GM18508 (cell line): Measurements from ENCODE around the gene ATP6V0E1.
"Not testable (repeated sequence)": the region's sequence is repeated elsewhere in the genome, so short reads cannot be mapped to it uniquely, and the experiment has no call there.

Source experiments
- ATAC-seq: cut with Tn5 transposase; IDR thresholded peaks from one replicate; pipeline ENCODE4 v1.9.1; 2021; ENCODE audit warnings: moderate number of reproducible peaks; ENCODE audit not compliant: insufficient read depth, unreplicated experiment

Gene ATP6V0E1

DNA sequence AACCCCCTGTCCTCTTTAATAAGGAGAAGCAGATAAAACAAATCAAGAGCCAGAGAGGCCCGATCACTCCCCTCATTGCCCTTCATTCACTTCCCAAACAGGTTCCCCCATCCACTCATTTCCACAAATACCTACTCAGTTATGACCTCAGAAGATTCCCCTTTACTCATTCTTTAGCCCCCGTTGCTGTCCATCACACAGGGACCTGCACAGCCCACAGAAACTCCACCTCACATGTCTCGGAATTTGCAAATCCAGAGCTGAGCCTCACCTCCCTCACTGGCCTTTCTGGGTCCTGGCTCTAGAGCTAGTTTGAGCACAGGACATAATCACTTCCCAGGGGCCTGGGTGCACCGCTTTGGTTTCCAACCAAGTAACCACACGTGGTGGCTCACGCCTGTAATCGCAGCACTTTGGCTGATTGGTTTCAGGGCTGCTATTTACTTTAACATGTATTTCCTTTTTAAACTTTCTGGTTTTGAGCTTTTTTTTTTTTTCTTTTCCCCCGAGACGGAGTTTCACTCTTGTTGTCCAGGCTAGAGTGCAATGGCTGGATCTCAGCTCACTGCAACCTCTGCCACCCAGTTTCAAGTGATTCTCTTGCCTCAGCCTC lies 17.8 kb downstream of the ATP6V0E1 start:
- ATAC-seq = no peak

DNA sequence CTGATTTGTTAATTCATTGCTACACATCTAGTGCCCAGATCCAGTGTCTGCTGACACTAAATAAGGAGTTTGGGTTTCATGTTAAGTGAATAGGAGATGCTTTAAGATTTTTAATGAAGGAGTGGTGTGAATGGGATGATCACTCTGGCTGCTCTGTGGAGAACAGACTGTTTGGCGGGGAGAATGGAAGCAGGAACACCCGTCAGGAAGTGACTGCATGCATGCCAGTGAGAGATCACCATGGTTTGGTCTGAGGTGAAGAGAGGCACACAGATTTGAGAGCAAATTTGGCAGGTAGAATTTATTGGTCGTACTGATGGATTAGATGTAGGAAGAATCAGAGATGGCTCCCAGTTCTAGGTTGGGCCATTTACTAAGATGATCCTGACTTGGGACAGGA lies 19.8 kb downstream of the ATP6V0E1 start:
- ATAC-seq = no peak

DNA sequence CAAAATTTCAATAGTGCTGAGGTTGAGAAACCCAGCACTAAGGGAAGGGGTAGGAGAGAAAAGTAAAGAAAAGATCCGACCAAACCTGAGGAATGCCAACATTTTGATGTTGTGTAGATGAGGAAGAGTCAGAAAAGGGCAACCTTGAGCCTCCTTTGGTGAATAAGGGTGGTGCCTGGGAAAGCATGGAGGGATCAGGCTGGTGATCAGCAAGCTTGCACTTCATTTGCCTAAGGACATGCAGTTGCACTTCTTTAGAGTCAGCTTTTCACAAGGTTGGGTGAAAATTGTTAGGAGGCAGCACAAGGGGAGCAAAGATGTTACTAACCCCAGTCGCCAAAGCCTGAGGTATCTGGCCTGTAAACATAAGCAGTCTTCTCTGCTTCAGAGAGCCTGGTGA lies 20.4 kb downstream of the ATP6V0E1 start:
- ATAC-seq = no peak

DNA sequence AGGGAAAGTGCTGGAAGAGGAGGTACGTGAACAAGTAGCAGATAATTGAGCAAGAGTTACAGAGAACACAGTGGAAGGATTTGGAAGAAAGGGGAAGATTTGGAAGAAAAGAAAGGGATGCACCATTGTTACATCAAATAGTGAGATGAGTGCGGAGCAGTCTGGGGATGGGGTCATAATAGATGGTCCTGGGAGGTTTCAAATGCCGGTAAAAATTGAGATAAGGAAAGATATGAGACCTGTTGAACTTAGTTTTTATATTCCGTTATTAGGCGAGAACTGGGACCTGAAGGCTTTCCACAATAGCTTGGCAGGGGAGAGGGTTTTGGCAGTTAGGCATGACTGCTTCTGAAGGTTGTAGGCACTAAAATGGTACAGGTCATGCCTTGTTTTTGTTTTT lies 20.9 kb downstream of the ATP6V0E1 start:
- no peak for ATAC-seq

DNA sequence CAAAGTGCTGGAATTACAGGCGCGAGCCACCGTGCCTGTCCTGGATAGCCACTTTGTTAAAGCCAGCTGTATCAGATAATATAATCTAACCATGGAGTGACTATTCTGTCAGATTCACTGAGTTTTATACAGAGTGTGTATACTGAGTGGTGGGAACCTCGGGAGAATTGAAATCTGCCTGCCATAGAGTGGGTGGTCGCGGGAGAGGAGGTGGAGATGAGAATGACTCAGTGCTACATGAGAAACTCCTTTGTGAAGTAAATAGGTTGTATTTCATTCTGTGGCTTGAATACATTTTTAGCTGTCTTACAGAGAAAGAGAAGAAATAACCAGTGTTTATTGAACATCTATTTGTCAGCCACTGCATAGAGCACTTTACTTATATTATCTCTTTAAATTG lies 26.4 kb downstream of the ATP6V0E1 start:
- no peak for ATAC-seq

DNA sequence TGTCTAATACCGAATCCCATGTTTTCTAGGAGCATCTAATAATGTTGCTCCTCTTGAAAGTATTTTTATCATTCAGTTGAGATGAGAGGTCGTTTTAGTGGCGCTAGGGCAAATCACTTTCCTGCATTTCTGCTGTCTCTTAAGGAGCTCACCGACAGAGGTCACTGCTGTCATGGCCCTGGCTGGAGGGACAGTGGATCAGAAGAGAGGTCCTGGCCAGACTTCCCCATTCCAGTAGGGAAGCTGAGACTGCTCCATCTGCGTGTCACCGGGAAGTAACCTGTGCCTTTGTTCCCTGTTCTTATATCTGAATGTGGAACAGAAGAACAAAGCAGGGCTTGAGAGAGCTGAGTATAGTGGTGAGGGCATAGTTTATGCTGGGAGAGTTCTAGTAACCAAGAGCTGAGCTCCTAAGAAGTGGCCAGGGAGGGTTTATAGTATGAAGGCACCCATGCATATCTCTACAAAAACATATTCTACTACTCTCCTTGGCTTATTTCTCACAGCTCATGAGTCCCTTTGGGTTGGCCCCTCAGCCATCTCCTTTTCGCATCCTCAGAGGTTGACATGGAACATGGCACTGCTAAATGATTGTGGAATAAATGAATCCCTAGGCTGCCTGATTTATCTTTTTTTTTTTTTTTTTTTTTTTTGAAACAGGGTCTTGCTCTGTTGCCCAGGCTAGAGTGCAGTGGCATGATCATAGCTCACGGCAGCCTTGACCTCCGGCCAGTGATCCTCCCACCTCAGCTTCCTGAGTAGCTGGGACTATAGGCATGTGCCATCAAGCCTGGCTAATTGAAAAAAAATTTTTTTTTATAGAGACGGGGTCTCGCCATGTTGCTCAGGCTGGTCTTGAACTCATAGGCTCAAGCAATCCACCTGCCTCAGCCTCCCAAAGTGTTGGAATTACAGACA lies 27.2 kb downstream of the ATP6V0E1 start:
- no peak for ATAC-seq

DNA sequence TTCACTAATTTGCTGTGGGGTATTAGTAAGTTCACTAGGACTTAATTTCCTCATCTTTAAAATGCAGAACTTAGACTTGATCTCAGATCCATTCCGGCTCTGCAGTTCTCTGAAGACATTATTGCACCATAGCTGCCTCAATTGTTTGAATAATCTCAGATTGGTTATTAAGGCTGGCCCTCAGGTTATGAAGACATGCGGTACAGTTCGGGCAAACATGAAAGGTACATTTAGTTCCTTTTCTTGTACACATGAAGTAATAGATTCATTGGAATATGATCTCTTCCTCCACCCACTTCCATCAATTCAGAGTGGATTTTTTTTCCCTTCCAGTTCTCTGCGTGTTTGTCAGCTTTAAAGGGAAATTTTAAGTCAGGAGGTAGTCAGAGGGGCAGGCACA lies 28.0 kb downstream of the ATP6V0E1 start:
- ATAC-seq = no peak

DNA sequence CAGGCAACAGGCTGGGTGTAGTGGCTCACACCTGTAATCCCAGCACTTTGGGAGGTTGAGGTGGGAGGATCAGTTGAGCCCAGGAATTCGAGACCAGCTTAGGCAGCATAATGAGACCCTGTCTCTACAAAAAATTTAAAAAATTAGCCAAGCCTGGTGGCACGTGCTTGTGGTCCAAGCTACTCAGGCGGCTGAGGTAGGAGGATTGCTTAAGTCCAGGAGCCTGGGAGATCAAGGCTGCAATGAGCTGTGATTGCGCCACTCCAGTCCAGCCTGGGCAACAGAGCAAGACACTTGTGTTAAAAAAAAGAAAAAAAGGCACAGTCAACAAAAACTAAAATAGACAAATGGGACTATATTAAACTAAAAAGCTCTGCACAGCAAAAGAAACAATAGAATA lies 29.3 kb downstream of the ATP6V0E1 start:
- no peak for ATAC-seq

DNA sequence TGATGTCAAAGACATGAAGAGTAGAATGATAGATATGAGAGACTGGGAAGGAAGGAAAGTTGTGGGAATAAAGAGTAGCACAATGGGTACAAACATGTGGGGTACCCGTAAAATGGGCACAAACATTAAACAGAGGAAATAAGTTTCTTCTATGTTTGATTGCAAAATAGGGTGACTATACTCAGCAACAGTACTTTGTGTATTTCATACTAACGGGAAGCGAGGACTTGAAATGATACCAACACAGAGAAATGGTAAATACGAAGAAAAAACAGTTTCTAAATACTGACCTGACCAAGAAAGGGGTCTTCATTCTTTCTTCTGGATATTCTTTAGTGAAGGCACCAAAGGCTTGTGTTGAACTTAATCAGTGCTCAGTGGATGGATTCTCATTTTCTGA lies 31.1 kb downstream of the ATP6V0E1 start:
- no peak for ATAC-seq

DNA sequence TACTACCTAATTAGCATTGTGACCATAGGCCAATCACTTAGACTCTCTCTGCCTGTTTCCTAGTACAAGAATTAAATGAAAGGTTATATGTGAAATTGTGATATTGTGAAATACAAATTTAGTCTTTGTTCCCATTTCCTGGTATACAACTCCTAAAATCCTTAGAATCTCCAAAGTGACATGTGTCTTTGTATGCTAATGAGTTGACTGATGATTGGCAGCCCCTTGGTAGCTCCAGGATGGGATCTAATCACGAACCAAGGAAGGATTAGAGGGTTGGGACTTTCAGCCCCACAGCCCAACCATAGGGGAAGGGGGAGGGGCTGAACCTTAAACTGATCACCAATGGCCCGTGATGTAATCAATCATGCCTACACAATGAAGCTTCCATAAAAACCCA lies 31.6 kb downstream of the ATP6V0E1 start:
- ATAC-seq = no peak

DNA sequence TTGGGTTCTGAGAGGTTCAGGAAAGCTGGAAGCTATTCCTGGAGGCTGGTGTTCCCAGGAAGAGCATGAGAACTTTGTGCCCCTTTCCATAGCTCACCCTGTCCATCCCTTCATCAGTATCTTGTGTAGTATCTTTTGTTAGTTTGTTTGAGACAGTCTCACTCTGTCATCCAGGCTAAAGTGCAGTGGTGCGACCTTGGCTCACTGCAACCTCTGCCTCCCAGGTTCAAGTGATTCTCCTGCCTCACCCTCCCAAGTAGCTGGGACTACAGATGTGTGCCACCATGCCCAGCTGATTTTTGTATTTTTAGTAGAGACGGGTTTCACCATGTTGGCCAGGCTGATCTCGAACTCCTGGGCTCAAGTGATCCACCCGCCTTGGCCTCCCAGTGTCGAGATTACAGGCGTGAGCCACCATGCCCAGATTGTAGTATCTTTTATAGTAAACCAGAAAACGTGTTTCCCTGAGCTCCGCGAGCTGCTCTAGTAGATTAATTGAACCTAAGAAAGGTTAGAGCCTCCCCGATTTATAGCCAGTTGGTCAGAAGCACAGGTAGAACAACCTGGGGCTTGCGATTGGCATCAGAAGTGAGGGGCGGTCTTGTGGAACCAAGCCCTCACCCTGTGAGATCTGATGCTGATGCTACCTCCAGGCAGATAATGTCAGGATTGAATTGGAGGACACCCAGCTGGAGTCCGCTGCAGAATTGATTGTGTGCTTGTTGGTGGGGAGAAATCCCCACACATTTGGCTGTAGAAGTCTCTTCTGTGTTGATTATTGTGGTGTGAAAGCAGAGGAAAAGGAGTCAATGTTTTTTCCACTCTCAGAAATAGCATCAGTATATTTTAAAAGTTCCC lies 32.3 kb downstream of the ATP6V0E1 start:
- no peak for ATAC-seq

DNA sequence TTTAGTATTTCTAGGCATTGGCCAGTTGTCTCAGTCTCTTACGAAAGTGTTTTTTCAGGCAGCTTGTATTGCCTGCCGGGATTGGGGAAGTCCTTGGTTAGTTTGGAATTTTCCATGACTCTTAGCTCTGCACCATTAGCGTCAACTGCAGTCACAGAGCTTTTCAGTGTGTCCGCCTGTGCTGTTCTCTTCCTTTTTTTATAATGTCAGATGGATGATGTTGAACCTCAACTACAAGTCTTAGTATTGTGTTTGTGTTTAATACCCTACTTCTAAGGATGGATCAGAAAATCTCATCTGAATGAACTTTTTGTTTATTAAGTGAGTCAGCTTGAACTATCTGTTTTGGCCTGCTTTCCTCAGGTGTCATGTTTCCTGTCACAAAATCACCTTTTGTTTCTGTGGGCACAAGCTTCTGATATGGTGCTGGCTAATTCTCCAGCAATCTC lies 33.1 kb downstream of the ATP6V0E1 start:
- ATAC-seq = no peak

DNA sequence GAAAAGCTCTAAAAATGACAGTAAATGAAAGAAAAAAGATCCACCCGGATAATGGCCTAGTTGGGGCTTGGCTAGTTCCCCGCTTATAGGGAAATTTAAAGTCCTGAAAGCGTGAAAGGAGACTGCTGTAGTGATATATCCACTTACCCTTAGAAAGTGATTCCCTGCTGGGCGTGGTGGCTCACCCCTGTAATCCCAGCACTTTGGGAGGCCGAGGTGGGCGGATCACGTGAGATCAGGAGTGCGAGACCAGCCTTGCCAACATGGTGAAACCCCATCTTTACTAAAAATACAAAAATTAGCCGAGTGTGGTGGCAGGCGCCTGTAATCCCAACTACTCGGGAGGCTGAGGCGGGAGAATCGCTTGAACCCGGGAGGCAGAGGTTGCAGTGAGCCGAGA lies 33.5 kb downstream of the ATP6V0E1 start:
- not testable (repeated sequence) for ATAC-seq

DNA sequence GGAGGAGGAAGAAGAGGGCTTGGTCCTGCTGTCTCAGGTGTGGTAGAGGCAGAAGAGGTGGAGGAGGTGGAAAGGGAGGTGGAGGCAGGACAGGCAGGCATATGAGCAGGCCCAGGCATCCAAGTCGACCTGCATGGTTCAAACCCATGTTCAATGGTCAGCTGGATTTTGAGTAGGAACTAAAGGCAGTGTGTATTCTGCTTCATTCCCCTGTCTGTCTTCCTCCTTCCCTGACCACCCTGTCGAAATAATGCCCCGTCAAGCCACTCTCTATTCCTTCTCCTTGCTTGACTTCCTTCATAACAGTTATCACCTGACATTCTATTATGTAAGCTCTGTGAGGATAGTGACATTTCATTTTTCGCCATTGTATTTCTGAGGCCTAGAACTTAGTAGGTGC lies 34.8 kb downstream of the ATP6V0E1 start:
- no peak for ATAC-seq

DNA sequence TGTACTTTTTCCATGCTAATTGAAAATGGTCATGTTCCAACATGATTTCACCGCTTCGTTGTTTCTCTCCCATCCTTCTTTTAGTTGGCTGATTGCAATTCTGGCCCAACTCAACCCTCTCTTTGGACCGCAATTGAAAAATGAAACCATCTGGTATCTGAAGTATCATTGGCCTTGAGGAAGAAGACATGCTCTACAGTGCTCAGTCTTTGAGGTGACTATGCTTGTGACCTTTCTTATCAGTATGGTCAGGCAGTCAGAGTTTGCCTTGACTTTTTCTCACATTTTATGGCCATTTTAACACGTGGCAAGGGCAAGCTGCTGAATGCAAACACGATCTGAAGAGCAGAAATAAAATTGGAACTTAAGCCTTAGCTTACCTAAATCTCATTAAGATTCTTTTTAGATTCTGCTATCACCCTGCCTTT lies 36.6 kb downstream of the ATP6V0E1 start:
- ATAC-seq = no peak

DNA sequence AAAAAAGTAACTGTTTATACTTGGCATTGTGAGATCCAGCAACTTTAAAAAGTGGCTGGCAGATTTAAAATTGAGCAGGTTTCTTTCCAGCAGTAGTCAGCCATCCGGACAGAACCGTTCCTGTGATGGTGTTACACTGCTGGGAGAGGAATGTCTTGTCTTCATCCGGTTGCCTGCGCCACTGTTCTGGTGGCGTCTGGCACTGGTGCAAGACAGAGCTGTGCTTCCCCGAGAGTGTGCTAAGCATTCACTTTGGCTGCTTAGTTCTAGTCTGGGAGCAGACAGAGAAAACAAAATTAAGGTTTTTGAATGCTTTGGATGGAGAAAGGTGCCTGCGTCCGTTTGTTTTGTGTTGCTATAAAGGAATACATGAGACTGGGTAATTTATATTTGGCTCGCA lies 37.1 kb downstream of the ATP6V0E1 start:
- ATAC-seq = no peak

DNA sequence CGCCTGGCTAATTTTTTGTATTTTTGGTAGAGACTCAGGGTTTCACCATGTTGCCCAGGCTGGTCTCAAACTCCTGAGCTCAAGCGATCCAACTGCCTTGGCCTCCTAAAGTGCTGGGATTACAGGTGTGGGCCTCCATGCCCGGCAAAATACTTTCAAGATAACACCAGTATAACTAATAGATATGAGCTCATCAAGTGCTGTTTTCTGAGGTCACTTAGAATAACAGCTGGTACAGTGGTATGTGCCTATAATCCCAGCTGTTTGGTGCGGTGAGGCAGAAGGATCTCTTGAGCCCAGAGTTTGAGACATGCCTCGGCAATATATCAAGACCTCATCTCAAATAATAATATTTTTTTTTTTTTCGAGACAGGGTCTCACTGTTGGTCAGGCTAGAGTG lies 42.1 kb downstream of the ATP6V0E1 start:
- ATAC-seq = no peak

DNA sequence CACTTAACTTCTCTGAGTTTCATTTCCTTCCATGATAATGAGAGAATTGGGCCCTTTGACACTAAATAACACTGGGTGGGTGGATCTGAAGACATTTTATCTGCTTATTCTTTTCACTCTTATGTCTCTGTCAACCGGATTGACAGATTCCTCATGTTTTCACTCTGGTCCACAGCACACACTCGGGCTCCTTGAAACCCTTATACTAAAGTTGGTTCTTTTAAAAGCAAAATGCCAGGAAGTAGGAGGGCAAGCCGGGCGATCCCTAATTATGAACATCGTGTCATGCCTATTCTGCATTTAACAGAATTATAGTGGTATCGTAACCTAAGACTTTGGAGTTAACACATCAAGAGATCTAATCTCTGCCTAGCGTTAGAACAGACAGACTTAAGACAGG lies 44.3 kb downstream of the ATP6V0E1 start:
- no peak for ATAC-seq

DNA sequence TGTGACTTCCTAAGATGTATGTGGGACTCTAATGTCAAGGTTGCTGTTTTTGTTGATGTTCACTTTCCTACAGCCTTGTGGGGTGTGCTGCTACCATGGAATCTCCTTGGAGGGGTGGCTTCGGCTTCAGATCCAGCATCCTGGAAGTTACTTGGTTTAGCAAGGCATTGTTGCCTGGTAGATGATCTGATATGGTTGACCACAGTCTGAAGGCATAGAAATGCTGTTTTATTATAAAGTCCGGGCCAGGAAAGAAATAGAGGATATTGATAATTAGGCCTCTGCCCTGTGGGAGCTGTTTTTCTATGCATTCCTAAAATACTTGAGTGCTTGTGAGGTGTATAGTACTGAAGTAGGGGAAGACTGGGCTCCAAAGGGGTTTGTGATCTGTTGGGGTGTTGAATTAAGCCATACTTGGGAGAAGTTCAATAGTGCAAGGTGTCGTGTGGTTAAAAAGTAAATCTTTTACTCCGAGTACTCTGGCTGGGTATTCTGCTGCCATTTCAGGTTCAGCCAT lies 45.3 kb downstream of the ATP6V0E1 start:
- no peak for ATAC-seq

DNA sequence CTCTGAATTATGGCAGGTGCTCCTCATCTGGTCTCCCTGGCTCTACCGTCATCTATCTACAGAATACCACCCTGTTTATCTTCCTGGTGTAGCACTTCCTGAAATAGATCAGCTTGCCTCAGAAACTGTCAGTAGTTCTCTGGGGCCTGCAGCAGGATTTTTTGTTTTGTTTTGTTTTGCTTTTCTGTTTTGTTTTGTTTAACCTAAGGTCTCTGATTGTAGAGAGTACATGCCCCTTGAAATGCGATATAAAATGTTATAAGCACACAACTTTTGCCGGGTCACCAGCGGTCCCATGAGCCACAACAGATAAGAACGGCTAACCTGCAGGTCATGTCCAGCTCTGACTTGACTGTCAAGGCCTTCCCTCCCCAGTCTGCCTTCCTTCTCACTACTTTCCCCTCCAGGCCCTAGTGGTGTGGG lies 45.9 kb downstream of the ATP6V0E1 start:
- ATAC-seq = no peak

DNA sequence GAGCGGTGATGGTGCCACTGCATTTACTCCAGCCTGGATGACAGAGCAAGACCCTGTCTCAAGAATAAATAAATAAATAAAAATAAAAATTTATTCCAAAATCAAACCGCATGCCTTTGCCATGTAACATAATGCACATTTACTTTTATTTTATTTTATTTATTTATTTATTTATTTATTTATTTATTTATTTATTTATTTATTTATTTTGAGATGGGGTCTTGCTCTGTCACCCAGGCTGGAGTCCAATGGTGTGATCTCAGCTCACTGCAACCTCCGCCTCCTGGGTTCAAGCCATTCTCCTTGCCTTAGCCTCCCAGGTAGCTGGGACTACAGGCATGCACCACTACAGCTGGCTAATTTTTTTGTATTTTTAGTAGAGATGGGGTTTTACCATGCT lies 48.5 kb downstream of the ATP6V0E1 start:
- not testable (repeated sequence) for ATAC-seq
